Measurements from ENCODE around the gene FBXO46. TPM values are rescaled to one million over a fixed set of nuclear protein-coding genes. Genes with fewer than 3 reads are reported as not detected.

FBXO46 gene
- total and polyA plus RNA-seq, 2 of the 13 experiments (the other 11 are each of a cell fraction or from before 2014, with no cell fraction given) = 6.2 to 6.4 TPM

DNA sequence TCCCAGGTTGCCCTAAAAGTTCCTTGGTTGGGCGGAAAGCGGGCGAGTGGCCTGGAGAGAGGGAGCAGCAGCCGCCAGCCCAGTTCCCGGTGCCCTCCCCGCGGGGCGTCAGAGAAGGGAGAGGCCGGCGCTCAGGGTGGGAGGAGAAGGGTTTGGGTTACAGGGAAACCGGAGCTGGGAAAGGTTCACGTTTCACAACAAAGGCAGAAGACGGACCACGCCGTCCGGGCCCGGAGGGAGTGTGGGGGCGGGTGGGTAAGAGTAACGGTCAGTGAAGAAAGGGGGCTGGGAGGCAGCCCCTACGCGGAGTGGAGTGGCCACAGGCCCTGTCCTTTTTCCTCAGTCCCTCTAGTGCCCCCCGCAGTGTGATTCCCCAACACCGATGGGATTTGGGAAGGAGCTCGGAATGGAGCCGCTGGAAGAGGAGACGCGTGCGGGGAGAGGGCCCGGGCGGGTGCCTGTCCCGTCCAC is 36.7 kb upstream of the FBXO46 start (continued):
- TF ChIP-seq ZBTB42 (CRISPR knock-in tag; IDR thresholded peaks at IDR 0.05) (no peak), RXRA (CRISPR knock-in tag; IDR thresholded peaks at IDR 0.05) (no peak), NFE2L1 (CRISPR knock-in tag; IDR thresholded peaks at IDR 0.05; ENCODE audit: borderline replicate concordance) (no peak), BRCA1 (CRISPR knock-in tag; IDR thresholded peaks at IDR 0.05) (no peak), MZF1 (CRISPR knock-in tag; IDR thresholded peaks at IDR 0.05; ENCODE audit: borderline replicate concordance) (no peak), NRL (CRISPR knock-in tag; IDR thresholded peaks at IDR 0.05; ENCODE audit: borderline replicate concordance) (no peak), ZBTB1 (CRISPR knock-in tag; IDR thresholded peaks at IDR 0.05; ENCODE audit: borderline replicate concordance) (no peak), ZNF296 (CRISPR knock-in tag; conservative IDR thresholded peaks at IDR 0.05) (no peak), ELF3 (CRISPR knock-in tag; IDR thresholded peaks at IDR 0.05) (peak; percentile 18; the same call in 1 of the 2 replicates), POLR2G (IDR thresholded peaks at IDR 0.05; ENCODE audit: low read depth, low read length) (peak; percentile 12; the same call in 1 of the 2 replicates), TCF12 (IDR thresholded peaks at IDR 0.05) (no peak), TCF12 (CRISPR knock-in tag; IDR thresholded peaks at IDR 0.05) (no peak), RBM39 (IDR thresholded peaks at IDR 0.05; ENCODE audit: low read depth, low read length, poor library complexity, severe bottlenecking) (peak; percentile 82), ZNF496 (CRISPR knock-in tag; IDR thresholded peaks at IDR 0.05; ENCODE audit: insufficient replicate concordance) (no peak)
- TF ChIP-seq, protein P1, sequence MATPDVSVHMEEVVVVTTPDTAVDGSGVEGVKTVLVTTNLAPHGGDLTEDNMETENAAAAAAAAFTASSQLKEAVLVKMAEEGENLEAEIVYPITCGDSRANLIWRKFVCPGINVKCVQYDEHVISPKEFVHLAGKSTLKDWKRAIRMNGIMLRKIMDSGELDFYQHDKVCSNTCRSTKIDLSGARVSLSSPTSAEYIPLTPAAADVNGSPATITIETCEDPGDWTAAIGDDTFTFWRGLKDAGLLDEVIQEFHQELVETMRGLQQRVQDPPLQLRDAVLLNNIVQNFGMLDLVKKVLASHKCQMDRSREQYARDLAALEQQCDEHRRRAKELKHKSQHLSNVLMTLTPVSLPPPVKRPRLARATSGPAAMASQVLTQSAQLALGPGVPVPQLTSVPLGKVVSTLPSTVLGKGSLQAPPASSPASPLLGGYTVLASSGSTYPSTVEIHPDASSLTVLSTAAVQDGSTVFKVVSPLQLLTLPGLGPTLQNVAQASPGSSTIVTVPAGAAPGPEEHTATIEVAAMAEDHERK (CRISPR knock-in tag; IDR thresholded peaks at IDR 0.05; ENCODE audit: low read depth) = no peak
- TF ChIP-seq, protein P2, sequence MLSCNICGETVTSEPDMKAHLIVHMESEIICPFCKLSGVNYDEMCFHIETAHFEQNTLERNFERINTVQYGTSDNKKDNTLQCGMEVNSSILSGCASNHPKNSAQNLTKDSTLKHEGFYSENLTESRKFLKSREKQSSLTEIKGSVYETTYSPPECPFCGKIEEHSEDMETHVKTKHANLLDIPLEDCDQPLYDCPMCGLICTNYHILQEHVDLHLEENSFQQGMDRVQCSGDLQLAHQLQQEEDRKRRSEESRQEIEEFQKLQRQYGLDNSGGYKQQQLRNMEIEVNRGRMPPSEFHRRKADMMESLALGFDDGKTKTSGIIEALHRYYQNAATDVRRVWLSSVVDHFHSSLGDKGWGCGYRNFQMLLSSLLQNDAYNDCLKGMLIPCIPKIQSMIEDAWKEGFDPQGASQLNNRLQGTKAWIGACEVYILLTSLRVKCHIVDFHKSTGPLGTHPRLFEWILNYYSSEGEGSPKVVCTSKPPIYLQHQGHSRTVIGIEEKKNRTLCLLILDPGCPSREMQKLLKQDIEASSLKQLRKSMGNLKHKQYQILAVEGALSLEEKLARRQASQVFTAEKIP (CRISPR knock-in tag; IDR thresholded peaks at IDR 0.05; ENCODE audit: borderline replicate concordance) = no peak
- TF ChIP-seq, protein P3, sequence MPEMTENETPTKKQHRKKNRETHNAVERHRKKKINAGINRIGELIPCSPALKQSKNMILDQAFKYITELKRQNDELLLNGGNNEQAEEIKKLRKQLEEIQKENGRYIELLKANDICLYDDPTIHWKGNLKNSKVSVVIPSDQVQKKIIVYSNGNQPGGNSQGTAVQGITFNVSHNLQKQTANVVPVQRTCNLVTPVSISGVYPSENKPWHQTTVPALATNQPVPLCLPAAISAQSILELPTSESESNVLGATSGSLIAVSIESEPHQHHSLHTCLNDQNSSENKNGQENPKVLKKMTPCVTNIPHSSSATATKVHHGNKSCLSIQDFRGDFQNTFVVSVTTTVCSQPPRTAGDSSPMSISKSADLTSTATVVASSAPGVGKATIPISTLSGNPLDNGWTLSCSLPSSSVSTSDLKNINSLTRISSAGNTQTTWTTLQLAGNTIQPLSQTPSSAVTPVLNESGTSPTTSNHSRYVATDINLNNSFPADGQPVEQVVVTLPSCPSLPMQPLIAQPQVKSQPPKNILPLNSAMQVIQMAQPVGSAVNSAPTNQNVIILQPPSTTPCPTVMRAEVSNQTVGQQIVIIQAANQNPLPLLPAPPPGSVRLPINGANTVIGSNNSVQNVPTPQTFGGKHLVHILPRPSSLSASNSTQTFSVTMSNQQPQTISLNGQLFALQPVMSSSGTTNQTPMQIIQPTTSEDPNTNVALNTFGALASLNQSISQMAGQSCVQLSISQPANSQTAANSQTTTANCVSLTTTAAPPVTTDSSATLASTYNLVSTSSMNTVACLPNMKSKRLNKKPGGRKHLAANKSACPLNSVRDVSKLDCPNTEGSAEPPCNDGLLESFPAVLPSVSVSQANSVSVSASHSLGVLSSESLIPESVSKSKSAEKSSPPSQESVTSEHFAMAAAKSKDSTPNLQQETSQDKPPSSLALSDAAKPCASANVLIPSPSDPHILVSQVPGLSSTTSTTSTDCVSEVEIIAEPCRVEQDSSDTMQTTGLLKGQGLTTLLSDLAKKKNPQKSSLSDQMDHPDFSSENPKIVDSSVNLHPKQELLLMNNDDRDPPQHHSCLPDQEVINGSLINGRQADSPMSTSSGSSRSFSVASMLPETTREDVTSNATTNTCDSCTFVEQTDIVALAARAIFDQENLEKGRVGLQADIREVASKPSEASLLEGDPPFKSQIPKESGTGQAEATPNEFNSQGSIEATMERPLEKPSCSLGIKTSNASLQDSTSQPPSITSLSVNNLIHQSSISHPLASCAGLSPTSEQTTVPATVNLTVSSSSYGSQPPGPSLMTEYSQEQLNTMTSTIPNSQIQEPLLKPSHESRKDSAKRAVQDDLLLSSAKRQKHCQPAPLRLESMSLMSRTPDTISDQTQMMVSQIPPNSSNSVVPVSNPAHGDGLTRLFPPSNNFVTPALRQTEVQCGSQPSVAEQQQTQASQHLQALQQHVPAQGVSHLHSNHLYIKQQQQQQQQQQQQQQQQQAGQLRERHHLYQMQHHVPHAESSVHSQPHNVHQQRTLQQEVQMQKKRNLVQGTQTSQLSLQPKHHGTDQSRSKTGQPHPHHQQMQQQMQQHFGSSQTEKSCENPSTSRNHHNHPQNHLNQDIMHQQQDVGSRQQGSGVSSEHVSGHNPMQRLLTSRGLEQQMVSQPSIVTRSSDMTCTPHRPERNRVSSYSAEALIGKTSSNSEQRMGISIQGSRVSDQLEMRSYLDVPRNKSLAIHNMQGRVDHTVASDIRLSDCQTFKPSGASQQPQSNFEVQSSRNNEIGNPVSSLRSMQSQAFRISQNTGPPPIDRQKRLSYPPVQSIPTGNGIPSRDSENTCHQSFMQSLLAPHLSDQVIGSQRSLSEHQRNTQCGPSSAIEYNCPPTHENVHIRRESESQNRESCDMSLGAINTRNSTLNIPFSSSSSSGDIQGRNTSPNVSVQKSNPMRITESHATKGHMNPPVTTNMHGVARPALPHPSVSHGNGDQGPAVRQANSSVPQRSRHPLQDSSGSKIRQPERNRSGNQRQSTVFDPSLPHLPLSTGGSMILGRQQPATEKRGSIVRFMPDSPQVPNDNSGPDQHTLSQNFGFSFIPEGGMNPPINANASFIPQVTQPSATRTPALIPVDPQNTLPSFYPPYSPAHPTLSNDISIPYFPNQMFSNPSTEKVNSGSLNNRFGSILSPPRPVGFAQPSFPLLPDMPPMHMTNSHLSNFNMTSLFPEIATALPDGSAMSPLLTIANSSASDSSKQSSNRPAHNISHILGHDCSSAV (CRISPR knock-in tag; IDR thresholded peaks at IDR 0.05; ENCODE audit: borderline replicate concordance) = no peak
